IPS-NIHi7 (cell line): ENCODE results near the gene ARAP1.

Experiments
- DNase-seq: peaks from one replicate; pipeline ENCODE4 v3.0.0; 2012; ENCODE audit warnings: mixed read lengths; ENCODE audit errors: extremely low spot score

ARAP1 gene

DNA sequence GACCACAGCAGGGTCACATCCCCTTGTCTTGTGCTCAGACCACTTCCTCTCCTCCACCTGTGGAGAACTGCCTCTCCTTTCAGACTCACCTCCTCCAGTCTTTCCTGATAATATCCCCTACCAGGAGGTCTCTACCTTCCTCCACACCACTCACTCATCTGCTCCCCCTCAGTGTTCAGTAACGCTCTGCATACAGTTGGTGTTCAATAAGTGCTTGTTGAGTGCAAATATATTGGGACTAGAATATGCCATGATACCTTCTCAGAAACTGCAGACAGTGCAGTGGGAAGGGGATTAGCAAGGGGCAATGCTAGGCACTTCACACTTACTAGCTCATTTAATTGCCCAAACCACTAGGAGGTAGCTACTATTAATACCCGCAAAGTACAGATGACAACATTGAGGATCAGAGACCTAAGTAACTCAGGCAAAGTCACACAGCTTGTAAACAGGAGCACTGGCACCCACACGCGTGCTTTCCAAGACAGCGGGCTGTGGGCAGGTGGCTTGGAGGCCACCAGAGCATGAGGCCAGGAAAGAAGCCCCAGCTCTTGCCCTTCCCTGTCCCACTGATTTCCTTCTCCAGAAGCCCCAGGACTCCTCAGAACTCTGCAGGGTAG is 69.9 kb downstream of the ARAP1 start:
- DNase-seq, result no peak

DNA sequence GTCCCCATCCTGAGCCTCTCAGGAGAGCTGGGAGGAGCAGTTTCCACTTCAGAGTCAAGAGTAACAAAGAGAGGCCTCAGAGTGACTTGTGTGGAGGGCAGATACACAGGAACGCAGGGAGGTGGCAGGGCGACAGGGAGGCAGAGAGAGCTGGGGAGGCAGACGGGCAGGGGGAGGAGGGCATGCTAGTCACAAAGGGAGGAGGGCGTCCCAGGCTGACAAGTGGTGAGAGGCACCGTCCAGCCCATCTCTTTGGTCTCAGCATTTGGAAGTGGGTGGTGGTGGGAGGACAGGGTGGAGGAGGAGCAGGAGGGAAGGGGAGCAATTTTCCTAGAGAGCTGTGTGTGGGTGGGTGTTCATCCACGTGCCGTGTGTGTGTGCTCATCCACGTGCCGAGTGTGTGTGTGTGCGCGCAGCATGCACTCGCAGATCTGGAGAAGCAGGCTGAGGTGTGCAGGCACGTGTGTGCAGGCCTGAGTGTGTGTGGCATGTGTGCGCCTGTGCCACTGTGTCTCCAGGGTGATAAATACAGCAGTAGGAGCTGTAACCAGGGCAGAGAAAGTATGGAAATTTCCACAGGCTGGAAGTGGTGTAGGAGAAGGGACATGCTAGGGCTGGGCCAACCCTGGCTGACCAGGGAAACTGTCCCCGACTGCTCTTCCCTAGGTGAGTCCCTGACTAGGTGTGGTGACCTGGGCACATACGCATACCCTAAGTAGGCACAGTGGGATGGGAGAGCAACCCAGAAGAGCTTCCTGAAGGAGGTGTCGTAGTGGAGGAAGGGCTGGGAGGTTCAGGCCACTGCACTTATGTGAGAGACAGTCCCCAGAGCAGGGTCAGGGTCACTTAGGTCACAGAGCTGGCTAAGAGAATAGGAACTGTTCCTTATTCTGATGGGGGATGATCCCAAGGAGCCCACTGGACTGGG is 70.7 kb downstream of the ARAP1 start:
- DNase-seq, result no peak

DNA sequence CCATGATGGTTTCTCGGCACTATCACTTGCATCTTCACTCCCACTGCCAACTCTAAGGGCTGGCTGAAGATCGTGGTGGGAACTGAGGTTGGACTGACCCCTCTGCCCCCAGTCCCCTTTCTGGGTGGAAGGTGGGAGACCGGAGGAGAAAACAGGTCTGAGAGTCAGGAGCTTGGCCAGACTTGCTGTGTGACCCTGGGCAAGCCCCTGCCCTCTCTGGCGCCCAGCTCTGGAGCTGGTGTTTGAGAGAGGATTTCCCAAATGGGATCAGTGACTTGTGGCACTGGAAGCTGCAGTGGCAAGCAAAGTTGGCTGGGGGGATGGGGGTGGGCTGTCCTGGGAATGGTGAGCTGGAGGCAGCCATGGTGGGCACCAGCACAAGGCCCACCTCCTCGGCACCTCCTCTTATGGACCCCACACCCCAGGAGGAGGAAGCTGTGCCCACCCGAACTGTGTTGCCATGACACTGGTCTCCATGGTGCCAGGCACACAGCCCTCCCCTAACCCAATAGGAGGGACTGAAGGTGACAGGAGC is 71.5 kb downstream of the ARAP1 start:
- DNase-seq, result no peak

DNA sequence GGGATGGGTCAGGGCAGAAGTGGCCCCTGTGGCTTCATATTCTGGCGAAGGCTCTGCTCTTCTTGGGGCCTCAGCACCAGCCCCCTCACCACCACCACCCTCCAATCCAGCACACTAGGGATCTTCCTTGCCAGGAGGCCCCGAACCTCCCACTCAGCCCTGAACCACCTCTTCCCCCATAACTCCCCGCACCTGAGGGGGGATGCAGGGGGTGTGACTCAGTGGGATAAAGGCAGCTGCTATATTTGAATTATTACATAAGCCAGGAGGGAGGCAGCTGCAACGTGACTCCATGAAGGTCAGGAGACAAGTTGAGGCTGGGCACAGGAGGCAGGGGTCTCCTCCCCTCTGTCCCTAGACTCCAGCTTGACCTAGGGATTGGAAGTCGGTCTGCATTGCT is 72.3 kb downstream of the ARAP1 start:
- DNase-seq, result no peak

DNA sequence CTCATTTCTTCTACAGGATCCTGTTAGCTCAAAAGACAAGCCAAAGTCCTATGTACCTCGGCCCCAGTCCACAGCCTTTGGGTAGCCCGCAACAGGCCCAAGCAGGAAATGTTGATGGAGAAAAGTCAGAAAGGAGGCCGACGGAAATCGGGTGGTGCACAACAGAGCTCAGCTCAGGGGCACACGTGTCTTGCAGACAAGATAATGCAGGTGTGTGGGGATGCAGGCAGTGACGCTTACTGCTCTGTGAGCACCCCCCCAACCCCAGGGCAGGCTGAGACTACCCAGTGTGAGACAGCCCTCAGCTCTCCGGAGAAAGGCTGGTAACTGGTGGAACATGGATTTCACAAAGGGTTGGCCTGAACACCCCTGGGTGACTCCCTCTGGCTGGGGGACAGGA is 73.7 kb downstream of the ARAP1 start:
- no peak for DNase-seq

DNA sequence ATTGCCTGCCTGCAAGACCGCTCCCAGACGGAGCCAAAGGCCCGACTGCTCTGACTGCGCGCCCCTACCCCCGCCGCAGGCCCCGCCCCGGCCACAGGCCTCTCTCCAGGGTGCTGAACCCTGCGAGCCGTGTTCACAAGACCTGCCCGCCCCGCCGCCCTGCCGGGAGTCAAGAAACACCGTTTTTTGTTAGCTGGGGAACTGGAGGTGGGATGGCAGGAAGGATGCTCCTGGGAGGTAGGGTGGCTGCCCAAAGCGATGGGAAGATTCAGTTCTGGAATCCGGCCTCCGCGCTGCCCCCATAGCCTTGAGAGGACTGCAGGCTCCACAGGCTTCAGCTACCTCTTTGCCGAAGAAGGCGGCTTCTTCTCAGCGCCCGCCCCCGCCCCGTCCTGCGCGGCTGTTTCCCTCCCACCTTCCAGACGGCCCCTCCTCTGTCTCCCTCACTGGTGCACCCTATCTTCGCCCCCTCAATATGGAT is 75.3 kb downstream of the ARAP1 start:
- peak; percentile 94 for DNase-seq

DNA sequence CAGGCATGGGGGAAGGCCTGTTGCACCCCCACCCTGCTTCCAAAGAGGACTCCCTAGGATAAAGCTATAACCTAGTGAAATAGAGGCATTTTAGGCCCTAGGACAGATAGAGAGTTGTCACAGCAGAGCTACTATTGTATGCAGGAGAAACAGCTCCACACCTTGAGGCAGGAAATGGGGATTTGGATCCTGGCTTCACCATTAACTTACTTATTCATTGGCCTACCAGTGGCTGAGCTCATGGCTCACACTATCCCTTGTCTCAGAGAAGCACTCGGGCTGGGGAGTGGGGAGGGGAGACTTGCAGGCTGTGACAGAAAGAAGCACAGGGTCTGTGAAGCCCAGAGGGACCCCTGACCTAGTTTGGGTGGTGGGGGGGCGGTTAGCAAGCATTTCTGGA is 77.0 kb downstream of the ARAP1 start:
- DNase-seq, result no peak

DNA sequence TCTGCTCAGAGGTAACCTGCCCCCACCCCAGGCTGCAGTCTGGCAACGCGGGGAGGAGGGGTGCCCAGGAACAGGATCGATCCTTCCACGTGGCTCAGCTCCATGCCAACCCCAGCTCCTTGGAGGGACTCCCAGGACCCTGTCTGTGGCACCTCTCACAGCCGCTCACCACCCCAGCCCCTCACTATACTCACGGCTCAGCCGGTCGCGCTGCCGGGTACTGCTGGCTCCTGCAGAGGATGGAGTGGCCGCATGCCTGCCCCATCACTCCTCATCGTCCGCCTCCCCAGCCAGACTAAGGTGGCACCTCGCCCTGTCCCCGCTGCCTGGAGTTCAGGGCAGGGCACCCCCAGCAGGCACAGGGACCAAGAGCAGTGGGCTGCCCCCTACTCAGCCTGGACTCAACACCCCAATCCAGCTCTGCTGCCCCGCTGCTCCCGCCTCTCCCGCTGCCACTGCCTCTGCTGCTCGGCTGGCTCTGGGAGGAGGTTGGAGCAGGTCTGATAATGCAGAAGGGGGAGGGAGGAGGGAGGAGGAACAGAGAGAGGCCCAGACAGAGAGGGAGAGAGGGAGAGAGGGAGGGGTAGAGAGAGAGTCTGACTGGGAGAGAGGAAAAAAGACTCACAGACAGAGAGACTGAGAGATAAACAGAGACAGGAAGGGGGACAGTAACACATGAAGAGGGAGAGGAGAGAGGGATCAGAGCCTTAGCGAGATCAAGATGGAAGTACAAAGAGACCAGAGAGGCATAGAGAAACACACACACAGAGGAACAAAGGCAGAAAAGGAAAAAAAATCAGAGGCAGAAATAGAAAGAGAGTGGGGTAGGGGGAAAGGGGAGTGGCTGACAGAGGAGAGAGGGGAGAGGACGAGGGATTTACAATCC is 78.0 kb downstream of the ARAP1 start, which contains the start of gene PDE2A:
Gene PDE2A, minus strand, starts transcription at position 480 of the 886 bp plus-strand sequence. Its CDS starts 215 bp downstream, at position 265.
- no peak for DNase-seq

DNA sequence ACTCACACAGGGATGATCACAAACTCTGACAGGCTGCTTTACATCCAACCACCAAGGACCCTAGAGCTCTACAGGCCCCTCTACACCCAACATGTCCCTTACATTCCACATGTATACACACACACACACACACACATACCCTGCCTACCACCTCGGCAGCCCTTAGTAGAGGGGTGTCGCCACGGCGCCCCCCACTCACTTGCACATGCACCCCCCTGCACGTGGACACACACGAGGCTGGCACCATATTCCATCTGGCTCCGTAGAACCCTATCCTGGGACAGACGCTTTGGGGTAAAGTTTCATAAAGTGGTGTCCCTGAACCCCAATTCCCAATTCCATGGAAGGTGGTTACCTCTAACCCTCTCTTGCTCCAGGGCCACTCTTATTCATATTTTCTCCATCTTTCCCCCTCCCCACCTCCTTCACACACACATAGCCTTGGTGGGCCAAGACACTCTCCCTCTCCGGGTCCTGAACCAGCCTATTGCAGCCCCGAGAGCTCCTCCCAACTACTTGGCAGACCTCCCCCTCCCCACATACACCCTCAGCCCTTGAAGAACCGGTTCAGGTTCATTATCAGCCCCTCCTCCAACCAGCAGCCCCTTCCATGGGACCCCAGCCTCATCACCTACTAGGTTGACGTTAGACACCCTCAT is 78.8 kb downstream of the ARAP1 start:
- peak; percentile 78 for DNase-seq

DNA sequence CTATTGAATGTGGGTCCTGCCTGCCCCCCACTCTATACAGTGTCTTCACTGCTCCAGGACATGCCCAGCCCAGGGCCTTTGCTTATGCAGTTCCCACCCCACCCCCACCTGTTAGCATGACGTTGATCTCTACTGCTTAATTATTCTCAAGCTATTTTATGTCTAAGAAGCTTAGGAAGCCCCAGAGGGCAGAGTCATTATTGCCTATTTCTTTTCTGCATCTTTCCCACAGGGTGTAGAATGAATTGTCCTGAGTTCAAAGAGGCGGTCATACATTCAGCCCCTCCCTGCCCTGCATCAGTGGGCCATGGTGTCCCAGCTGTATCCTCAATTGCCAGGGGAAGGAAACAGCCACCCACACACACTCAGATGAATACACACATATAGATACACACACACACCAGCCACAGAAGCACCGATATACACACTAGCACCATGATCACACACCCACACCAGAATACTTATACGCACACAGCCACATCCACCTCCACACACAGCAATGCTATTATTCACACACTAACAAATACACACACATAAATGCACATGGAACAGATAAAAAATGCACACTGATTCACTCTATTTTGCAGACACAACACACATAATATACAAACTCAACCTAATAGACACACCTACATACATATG is 79.5 kb downstream of the ARAP1 start:
- DNase-seq, result no peak

DNA sequence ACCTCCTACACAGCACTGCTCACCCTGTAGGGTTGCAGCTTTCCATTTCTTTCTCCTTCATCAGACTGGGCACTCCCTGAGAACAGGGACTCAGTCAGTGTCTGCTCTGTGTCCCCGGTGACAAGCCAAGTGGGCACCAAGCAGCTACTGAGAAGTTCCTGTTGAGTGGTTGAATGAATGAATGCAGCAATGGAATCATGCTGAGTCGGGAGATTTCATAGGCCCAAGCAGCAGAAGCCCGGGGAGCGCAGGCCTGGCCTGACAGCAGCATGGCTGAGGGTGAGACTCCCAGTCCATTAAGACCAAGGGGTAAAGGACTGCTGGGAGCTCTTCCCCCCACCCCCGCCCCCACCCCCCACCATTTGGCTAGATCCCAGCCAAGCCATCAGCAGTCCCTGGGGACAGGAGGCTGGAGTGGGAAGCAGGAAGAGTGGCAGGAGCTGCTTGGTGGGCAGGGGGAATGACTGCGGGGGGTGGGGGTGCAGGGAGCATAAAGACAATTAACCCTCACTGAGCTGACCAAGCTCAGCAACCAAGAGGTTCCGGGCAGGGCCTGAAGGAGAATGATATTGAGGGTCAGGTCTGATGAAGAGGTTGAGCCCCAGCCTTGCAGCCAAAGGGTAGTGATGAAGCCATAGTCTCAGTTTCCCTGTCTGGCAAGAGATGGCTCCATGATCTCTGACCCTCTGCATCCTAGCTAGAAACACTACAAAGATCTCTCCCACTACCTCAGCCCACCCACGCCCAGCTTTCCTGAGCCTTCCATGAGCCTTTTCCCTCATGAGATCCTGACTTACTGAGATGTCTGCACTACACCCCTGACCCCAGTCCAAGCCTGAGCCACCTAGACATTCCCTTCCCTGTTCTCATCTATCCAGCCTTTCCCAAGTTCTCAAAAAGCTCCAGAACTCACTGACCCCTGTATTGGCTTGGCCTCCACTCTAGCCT is 80.8 kb downstream of the ARAP1 start:
- DNase-seq, result no peak

DNA sequence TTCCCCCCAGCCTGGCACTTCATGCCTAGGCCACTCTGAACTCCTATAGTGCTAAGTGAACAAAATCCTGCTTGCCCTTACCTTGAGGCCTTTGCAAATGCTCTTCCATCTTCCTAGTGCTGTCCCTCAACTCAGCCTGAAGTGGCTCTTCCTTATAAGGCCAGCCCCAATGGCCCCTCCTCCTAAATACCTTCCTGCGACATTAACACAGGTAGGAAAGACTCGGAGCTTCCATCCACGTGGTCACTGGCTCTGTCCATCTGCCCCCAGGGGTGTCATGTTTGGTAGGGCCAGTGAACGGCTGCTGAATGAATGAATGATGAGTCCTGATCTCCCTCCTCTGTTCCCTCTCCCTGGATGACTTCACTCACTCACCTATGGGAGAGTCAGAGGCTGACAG is 82.2 kb downstream of the ARAP1 start:
- DNase-seq, result peak; percentile 58

DNA sequence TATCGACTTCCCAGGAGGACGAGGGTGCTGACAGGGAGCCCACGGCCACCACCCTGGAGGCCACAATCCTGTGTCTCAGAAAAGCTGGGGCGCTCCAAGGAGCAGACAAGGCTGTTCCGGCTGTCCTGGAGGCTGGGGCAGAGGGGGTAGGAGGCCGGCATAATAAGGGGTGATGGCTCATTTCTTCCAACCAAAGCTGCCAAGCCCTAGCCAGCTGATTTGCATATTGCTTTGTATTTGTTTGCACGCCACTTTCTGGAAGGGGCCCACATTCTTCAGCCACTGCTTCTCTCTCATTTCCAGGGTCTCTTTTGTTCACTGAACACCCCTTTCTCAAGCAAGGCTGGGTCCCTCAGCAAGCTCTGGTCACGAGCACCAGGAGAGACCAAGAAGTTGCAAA is 82.7 kb downstream of the ARAP1 start:
- no peak for DNase-seq

DNA sequence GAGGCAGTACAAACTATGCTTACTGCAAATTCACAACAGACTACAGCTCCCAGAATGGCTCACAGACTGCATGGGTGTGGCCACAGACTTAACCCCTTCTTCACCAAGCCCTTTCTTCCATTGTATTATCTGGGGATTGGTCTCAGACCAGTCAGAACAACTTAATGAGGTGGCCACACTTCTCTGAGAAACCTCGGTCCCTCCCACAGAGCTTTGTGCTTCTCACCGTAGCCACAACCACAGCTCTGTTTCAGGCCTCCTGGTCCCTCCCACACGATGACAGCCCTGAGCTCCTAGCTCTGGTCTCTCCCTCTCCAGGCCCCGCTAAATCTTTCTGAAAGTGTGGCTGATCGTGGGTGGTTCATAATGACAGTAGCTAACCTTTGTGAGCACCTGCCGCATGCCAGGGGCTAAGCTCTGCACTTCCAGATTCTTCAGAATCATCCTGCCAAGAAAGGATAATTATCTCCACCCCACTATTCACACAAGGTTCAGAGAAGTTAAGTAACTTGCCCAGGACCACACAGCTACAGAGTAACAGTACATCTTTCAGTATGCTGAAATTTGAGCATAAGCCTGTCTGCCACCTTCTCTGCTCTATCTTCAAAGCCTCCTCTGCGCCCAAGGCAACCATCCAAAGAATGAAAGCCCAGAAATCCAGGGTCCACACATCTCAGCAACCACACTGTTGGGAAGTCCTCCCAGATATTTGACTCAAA is 83.4 kb downstream of the ARAP1 start:
- DNase-seq, result no peak

DNA sequence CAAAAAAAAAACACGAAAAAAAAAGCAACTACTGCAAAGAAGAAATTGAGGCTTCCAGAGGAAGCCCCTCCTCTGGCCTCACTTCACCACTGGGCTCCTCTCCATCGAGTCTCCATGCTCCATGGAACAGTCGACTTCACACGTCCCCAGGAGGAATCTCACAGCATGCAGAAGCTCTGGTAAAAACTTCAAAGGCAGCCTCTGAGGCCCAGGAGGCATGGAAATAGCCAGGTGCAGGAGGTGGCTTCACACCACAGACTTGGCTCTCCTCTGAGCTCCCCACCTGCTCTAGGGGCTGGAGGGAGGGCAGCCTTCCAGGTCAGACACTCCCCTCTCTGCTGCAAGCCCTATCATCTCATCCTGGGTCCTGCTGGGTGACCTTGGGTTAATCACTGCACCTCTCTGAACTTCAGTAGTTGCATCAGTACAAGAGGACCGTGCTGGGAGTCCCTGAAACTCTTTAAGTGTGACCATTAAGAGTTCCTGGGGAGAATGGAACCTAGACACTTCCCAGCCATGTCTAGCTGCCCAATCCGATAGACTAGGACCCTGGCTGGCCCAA is 86.2 kb downstream of the ARAP1 start:
- no peak for DNase-seq

DNA sequence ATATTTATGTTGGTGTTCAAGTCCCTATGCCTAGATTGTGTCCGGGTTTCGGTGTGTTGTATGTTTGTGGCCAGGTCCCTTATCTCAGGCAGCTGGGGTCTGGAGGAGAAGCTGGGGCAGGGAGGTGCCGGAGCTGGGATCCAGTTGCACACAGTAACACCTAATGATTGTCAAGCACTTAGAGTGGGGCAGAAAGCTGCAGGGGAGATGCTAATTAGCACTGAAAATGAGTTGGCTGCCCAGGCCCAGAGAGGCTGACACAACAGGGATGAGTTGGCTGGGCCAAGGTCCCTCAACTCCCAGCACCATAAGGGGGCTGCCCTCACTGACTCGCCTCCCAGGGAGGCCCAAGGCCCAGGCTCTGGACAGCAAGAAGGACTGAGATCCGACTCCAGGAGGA is 90.2 kb downstream of the ARAP1 start:
- no peak for DNase-seq

DNA sequence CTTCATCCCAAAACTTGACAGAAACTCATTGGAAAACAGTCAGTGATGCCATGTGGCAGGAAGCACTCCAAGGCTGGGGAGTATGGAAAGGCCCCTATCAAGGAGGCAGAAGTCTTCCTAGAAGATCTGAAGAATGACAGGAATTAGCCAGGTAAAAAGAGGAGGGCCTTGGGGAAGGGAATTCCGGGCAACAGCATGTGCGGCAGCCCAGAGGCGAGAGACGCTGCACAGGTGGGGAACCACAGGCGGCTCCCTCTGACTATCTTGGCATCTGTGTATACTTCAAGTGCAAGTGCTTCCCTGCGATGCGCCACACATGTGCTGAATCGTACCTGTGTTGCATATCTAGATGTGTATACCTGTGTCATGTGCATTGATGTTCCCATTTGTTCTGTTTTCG is 90.7 kb downstream of the ARAP1 start:
- no peak for DNase-seq

DNA sequence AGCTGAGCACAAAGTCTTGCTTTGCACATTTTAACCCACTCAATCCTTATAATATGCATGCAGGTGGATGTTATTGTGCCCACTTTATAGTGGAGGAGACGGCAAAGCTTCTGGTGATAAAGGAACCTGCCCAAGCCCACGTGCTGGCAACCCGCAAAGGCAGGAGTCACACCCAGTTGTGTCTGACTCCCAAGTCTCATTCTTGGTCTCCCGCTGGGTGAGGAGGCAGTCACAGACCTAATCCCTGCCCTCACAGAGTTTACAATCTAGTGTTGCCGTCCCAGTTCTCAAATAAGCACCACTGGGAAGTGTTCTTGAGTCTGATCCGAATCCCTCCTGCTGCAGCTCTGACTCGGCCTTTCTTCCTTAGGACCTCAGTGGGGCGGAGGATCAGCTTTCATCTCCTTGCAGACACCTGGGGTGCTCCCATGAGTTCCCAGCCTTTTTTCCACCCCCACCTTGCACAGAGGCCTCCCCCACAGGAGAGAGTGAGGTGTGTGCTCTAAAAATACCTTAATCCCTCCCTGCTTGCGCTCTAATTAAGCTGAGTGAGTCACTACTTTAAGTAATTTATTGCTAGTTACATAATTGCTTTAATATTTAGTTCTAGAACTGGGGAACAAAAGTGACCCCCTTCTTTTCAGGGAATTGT is 93.1 kb downstream of the ARAP1 start:
- no peak for DNase-seq
